ENCODE measurements around the gene SETD1B. TPM values are rescaled to one million over a fixed set of nuclear protein-coding genes. Genes with fewer than 3 reads are reported as not detected.
A peak's percentile ranks its signal among the peaks of the same experiment; 100 is the strongest.
"Not testable (repeated sequence)": the region's sequence is repeated elsewhere in the genome, so short reads cannot be mapped to it uniquely, and the experiment has no call there.

Gene SETD1B
- total and polyA plus RNA-seq, 4 experiments from 2014 or later: 0.13 to 69.3 (median 35.2) TPM

GRCh38 chr12:121861636-121862254 lies 57.9 kb downstream of the SETD1B start:
- Mint-ChIP-seq H3K27me3 (no peaks in the 10 kb centered on the region), H3K36me3 (peaks cover 0 to 3% of the 10 kb centered on the region in 2 donors), H3K9me3 (no peaks in the 10 kb centered on the region), H3K27ac (no peak overlapping the region), H3K4me3 (no peak overlapping the region), H3K4me1 (no peaks in the 10 kb centered on the region)
- Histone ChIP-seq H3K4me1 (ENCODE audit: insufficient read depth, low read length) (no peaks in the 10 kb centered on the region), H3K27ac (ENCODE audit: low read depth, low read length) (no peak overlapping the region), H3K4me3 (ENCODE audit: low read length in 2 of 2) (no peak overlapping the region), H3K27me3 (ENCODE audit: insufficient read depth, low read length) (no peaks in the 10 kb centered on the region), H3K9me3 (ENCODE audit: control insufficient read depth in 1 of 2, low read length in 2 of 2) (no peaks in the 10 kb centered on the region), H3K36me3 (ENCODE audit: insufficient read depth, low read length) (no peaks in the 10 kb centered on the region)
- intact Hi-C loops (cut with micrococcal nuclease): no loop called here
- ChIA-PET POLR2A (ENCODE audit: partially characterized antibody) (interaction anchor here (0.6 kb wide), 2 partner anchors 519 to 951 kb away, joined by 3 read pairs; no protein-coding TSS in a partner anchor), CTCF (ENCODE audit: partially characterized antibody) (interaction anchor here (0.5 kb wide), 1 partner anchor 131 kb away, joined by 3 read pairs; no protein-coding TSS in a partner anchor)
- DNase-seq: no peak

- Mint-ChIP-seq H3K27ac (no peak overlapping the region), H3K9me3 (no peaks in the 10 kb centered on the region), H3K4me3 (no peak overlapping the region), H3K36me3 (peaks cover 0 to 3% of the 10 kb centered on the region in 2 donors), H3K4me1 (no peaks in the 10 kb centered on the region), H3K27me3 (no peaks in the 10 kb centered on the region)
- ChIA-PET POLR2A (ENCODE audit: partially characterized antibody) (no interaction called here), CTCF (ENCODE audit: partially characterized antibody) (no interaction called here)
- no peaks in the 10 kb centered on the region for H3K4me1 ChIP-seq (ENCODE audit: insufficient read depth, low read length)
- H3K27me3 ChIP-seq (ENCODE audit: insufficient read depth, low read length): no peaks in the 10 kb centered on the region
- no peak overlapping the region for H3K4me3 ChIP-seq (ENCODE audit: low read length in 2 of 2)
- no peak overlapping the region for H3K27ac ChIP-seq (ENCODE audit: low read depth, low read length)
- no peak for DNase-seq
- H3K36me3 ChIP-seq (ENCODE audit: insufficient read depth, low read length): no peaks in the 10 kb centered on the region
- intact Hi-C loops (cut with micrococcal nuclease): no loop called here
- no peaks in the 10 kb centered on the region for H3K9me3 ChIP-seq (ENCODE audit: control insufficient read depth in 1 of 2, low read length in 2 of 2)
Observed at GRCh38 chr12:121866331-121866730, 62.5 kb downstream of the SETD1B start.

- intact Hi-C loops (cut with micrococcal nuclease); H3K27ac ChIP-seq (ENCODE audit: low read depth, low read length); H3K4me3 Mint-ChIP-seq; H3K4me3 ChIP-seq (ENCODE audit: low read length in 2 of 2); H3K27ac Mint-ChIP-seq; H3K27me3 ChIP-seq (ENCODE audit: insufficient read depth, low read length); H3K9me3 Mint-ChIP-seq; H3K4me1 ChIP-seq (ENCODE audit: insufficient read depth, low read length); H3K9me3 ChIP-seq (ENCODE audit: control insufficient read depth in 1 of 2, low read length in 2 of 2); H3K27me3 Mint-ChIP-seq; H3K36me3 Mint-ChIP-seq; H3K4me1 Mint-ChIP-seq; DNase-seq; POLR2A ChIA-PET (ENCODE audit: partially characterized antibody); CTCF ChIA-PET (ENCODE audit: partially characterized antibody); H3K36me3 ChIP-seq (ENCODE audit: insufficient read depth, low read length): not testable (repeated sequence)
Observed at GRCh38 chr12:121869229-121869628, 65.4 kb downstream of the SETD1B start.

GRCh38 chr12:121871467-121871866 lies 67.7 kb downstream of the SETD1B start:
- H3K27ac Mint-ChIP-seq: peak overlapping the region in 1 of 7 donors; percentile 12
- H3K4me3 ChIP-seq (ENCODE audit: low read length in 2 of 2): no peak overlapping the region

DNA sequence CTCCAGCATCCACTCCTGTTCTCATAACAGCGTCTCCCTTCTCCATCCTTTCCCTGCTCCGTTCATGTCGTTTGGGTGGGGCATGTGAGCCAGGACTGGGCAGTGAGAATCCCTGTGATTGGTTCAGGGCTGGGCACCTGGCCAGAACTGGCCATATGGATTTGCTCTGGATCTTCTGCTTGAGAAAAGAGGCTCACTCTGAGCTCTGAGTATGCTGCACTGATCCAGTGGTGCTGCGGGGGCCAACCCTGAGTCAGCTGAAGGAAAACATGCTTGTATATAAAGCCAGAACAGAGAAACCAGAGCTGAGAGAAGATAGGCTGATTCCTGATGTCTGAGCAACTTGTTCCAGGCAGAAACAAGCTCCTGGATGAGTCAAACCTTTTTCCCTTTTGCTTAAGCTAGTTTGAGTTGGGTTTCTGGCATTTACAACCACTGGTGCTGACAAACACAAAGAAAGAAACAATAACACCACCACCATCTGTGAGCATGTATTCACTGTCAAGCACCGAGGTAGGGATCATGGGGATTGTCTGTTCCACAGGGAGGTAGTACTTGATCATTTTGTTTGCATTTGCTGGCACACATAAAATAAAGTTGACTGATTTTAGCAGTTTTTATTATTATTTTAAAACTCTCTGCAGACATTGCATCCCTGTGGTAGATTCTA lies 68.9 kb downstream of the SETD1B start:
- peak overlapping the region in 1 of 7 donors; percentile 66 for H3K27ac Mint-ChIP-seq
- no peak overlapping the region for H3K4me3 ChIP-seq (ENCODE audit: low read length in 2 of 2)
- no peaks in the 10 kb centered on the region for H3K27me3 Mint-ChIP-seq
- no peaks in the 10 kb centered on the region for H3K4me1 Mint-ChIP-seq
- H3K4me3 Mint-ChIP-seq: no peak overlapping the region
- H3K4me1 ChIP-seq (ENCODE audit: insufficient read depth, low read length): no peaks in the 10 kb centered on the region
- DNase-seq: no peak
- H3K9me3 ChIP-seq (ENCODE audit: control insufficient read depth in 1 of 2, low read length in 2 of 2): no peaks in the 10 kb centered on the region
- no peaks in the 10 kb centered on the region for H3K27me3 ChIP-seq (ENCODE audit: insufficient read depth, low read length)
- no peaks in the 10 kb centered on the region for H3K36me3 Mint-ChIP-seq
- no peaks in the 10 kb centered on the region for H3K36me3 ChIP-seq (ENCODE audit: insufficient read depth, low read length)
- ChIA-PET CTCF (ENCODE audit: partially characterized antibody) (no interaction called here), POLR2A (ENCODE audit: partially characterized antibody) (interaction anchor here (0.7 kb wide), 1 partner anchor 85 kb away, joined by 3 read pairs; no protein-coding TSS in a partner anchor)
- intact Hi-C loops (cut with micrococcal nuclease): no loop called here
- H3K27ac ChIP-seq (ENCODE audit: low read depth, low read length): no peak overlapping the region
- no peaks in the 10 kb centered on the region for H3K9me3 Mint-ChIP-seq

More at GRCh38 chr12:121871467-121871866, 67.7 kb downstream of the SETD1B start:
- H3K4me1 Mint-ChIP-seq: no peaks in the 10 kb centered on the region
- Histone ChIP-seq H3K9me3 (ENCODE audit: control insufficient read depth in 1 of 2, low read length in 2 of 2) (no peaks in the 10 kb centered on the region), H3K36me3 (ENCODE audit: insufficient read depth, low read length) (no peaks in the 10 kb centered on the region), H3K27ac (ENCODE audit: low read depth, low read length) (no peak overlapping the region), H3K27me3 (ENCODE audit: insufficient read depth, low read length) (no peaks in the 10 kb centered on the region), H3K4me1 (ENCODE audit: insufficient read depth, low read length) (no peaks in the 10 kb centered on the region)
- H3K27me3 Mint-ChIP-seq: no peaks in the 10 kb centered on the region
- no peak overlapping the region for H3K4me3 Mint-ChIP-seq
- intact Hi-C loops (cut with micrococcal nuclease): no loop called here
- CTCF ChIA-PET (ENCODE audit: partially characterized antibody): no interaction called here
- DNase-seq: no peak
- no peaks in the 10 kb centered on the region for H3K9me3 Mint-ChIP-seq
- H3K36me3 Mint-ChIP-seq: no peaks in the 10 kb centered on the region
- POLR2A ChIA-PET (ENCODE audit: partially characterized antibody): no interaction called here

DNA sequence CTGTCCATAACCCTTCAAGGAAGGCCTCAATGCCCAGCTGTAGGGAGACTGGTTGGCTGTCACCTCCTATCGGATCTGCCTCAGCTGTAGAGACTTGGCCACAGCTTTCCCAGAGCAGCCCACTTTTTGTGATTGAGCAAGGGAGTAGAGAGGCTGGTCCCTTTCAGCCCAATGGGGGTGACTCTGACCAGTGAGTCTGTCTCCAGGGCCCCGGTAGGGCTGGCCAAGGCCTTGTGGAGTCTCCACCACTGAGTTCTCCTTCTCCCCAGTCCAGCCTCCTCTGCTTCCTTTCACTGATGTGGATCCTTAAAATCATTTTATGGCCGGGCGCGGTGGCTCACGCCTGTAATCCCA lies 69.4 kb downstream of the SETD1B start:
- DNase-seq: no peak
- H3K4me3 ChIP-seq (ENCODE audit: low read length in 2 of 2): no peak overlapping the region
- no peak overlapping the region for H3K27ac ChIP-seq (ENCODE audit: low read depth, low read length)
- Mint-ChIP-seq H3K4me3 (no peak overlapping the region), H3K9me3 (no peaks in the 10 kb centered on the region), H3K27ac (no peak overlapping the region), H3K36me3 (no peaks in the 10 kb centered on the region), H3K27me3 (no peaks in the 10 kb centered on the region), H3K4me1 (no peaks in the 10 kb centered on the region)
- intact Hi-C loops (cut with micrococcal nuclease): no loop called here
- H3K4me1 ChIP-seq (ENCODE audit: insufficient read depth, low read length): no peaks in the 10 kb centered on the region
- ChIA-PET CTCF (ENCODE audit: partially characterized antibody) (no interaction called here), POLR2A (ENCODE audit: partially characterized antibody) (no interaction called here)
- H3K27me3 ChIP-seq (ENCODE audit: insufficient read depth, low read length): no peaks in the 10 kb centered on the region
- no peaks in the 10 kb centered on the region for H3K36me3 ChIP-seq (ENCODE audit: insufficient read depth, low read length)
- no peaks in the 10 kb centered on the region for H3K9me3 ChIP-seq (ENCODE audit: control insufficient read depth in 1 of 2, low read length in 2 of 2)

- Histone ChIP-seq H3K27ac (ENCODE audit: low read depth, low read length) (no peak overlapping the region), H3K9me3 (ENCODE audit: control insufficient read depth in 1 of 2, low read length in 2 of 2) (no peaks in the 10 kb centered on the region), H3K4me1 (ENCODE audit: insufficient read depth, low read length) (no peaks in the 10 kb centered on the region), H3K4me3 (ENCODE audit: low read length in 2 of 2) (no peak overlapping the region), H3K36me3 (ENCODE audit: insufficient read depth, low read length) (no peaks in the 10 kb centered on the region), H3K27me3 (ENCODE audit: insufficient read depth, low read length) (no peaks in the 10 kb centered on the region)
- Mint-ChIP-seq H3K36me3 (no peaks in the 10 kb centered on the region), H3K4me3 (no peak overlapping the region), H3K27me3 (no peaks in the 10 kb centered on the region), H3K4me1 (no peaks in the 10 kb centered on the region), H3K9me3 (no peaks in the 10 kb centered on the region), H3K27ac (peak overlapping the region in 1 of 7 donors; percentile 25)
- DNase-seq: no peak
- POLR2A ChIA-PET (ENCODE audit: partially characterized antibody): no interaction called here
- intact Hi-C loops (cut with micrococcal nuclease): no loop called here
- CTCF ChIA-PET (ENCODE audit: partially characterized antibody): no interaction called here
Observed at GRCh38 chr12:121874071-121874470, 70.3 kb downstream of the SETD1B start.
